Measurements from ENCODE around the gene SYT1.

SYT1 gene

GRCh38 chr12:79227091-79227490 lies 362.5 kb downstream of the SYT1 start:
- H3K9me3 Mint-ChIP-seq: peaks cover 18% of the 10 kb centered on the region
- no peak for DNase-seq (ENCODE audit: low spot score)
- H3K4me3 Mint-ChIP-seq: no peak overlapping the region
- H3K36me3 Mint-ChIP-seq (ENCODE audit: low read depth): no peaks in the 10 kb centered on the region
- H3K27me3 Mint-ChIP-seq (ENCODE audit: low read depth): no peaks in the 10 kb centered on the region
- H3K27ac Mint-ChIP-seq: no peak overlapping the region
- no peaks in the 10 kb centered on the region for H3K4me1 Mint-ChIP-seq (ENCODE audit: low read depth)

GRCh38 chr12:79227646-79228045 lies 363.1 kb downstream of the SYT1 start:
- no peak overlapping the region for H3K4me3 Mint-ChIP-seq
- no peak overlapping the region for H3K27ac Mint-ChIP-seq
- H3K36me3 Mint-ChIP-seq (ENCODE audit: low read depth): no peaks in the 10 kb centered on the region
- H3K4me1 Mint-ChIP-seq (ENCODE audit: low read depth): no peaks in the 10 kb centered on the region
- no peaks in the 10 kb centered on the region for H3K27me3 Mint-ChIP-seq (ENCODE audit: low read depth)
- H3K9me3 Mint-ChIP-seq: peaks cover 15% of the 10 kb centered on the region
- no peak for DNase-seq (ENCODE audit: low spot score)

GRCh38 chr12:79233341-79233781 lies 368.8 kb downstream of the SYT1 start:
- Mint-ChIP-seq H3K4me1 (ENCODE audit: low read depth) (no peaks in the 10 kb centered on the region), H3K9me3 (peaks cover 13% of the 10 kb centered on the region), H3K4me3 (no peak overlapping the region), H3K27me3 (ENCODE audit: low read depth) (no peaks in the 10 kb centered on the region), H3K36me3 (ENCODE audit: low read depth) (no peaks in the 10 kb centered on the region), H3K27ac (no peak overlapping the region)
- DNase-seq (ENCODE audit: low spot score): no peak

GRCh38 chr12:79236920-79237319 lies 372.3 kb downstream of the SYT1 start:
- DNase-seq (ENCODE audit: low spot score): no peak
- H3K36me3 Mint-ChIP-seq (ENCODE audit: low read depth): no peaks in the 10 kb centered on the region
- peaks cover 6% of the 10 kb centered on the region for H3K9me3 Mint-ChIP-seq
- H3K4me3 Mint-ChIP-seq: no peak overlapping the region
- no peaks in the 10 kb centered on the region for H3K4me1 Mint-ChIP-seq (ENCODE audit: low read depth)
- H3K27me3 Mint-ChIP-seq (ENCODE audit: low read depth): no peaks in the 10 kb centered on the region
- H3K27ac Mint-ChIP-seq: no peak overlapping the region

GRCh38 chr12:79238246-79238645 lies 373.7 kb downstream of the SYT1 start:
- Mint-ChIP-seq H3K36me3 (ENCODE audit: low read depth) (no peaks in the 10 kb centered on the region), H3K4me1 (ENCODE audit: low read depth) (no peaks in the 10 kb centered on the region), H3K4me3 (no peak overlapping the region)

GRCh38 chr12:79247494-79247893 lies 382.9 kb downstream of the SYT1 start:
- no peaks in the 10 kb centered on the region for H3K4me1 Mint-ChIP-seq (ENCODE audit: low read depth)
- peaks cover 15% of the 10 kb centered on the region for H3K9me3 Mint-ChIP-seq

More at GRCh38 chr12:79238246-79238645, 373.7 kb downstream of the SYT1 start:
- no peak for DNase-seq (ENCODE audit: low spot score)
- Mint-ChIP-seq H3K9me3 (peaks cover 6% of the 10 kb centered on the region), H3K27me3 (ENCODE audit: low read depth) (no peaks in the 10 kb centered on the region), H3K27ac (no peak overlapping the region)

GRCh38 chr12:79250186-79250585 lies 385.6 kb downstream of the SYT1 start:
- Mint-ChIP-seq H3K27me3 (ENCODE audit: low read depth) (no peaks in the 10 kb centered on the region), H3K27ac (no peak overlapping the region), H3K9me3 (peaks cover 14% of the 10 kb centered on the region), H3K36me3 (ENCODE audit: low read depth) (no peaks in the 10 kb centered on the region), H3K4me3 (no peak overlapping the region), H3K4me1 (ENCODE audit: low read depth) (no peaks in the 10 kb centered on the region)
- DNase-seq (ENCODE audit: low spot score): no peak

More at GRCh38 chr12:79247494-79247893, 382.9 kb downstream of the SYT1 start:
- Mint-ChIP-seq H3K4me3 (no peak overlapping the region), H3K27ac (no peak overlapping the region), H3K27me3 (ENCODE audit: low read depth) (no peaks in the 10 kb centered on the region), H3K36me3 (ENCODE audit: low read depth) (no peaks in the 10 kb centered on the region)
- DNase-seq (ENCODE audit: low spot score): no peak

- peaks cover 14% of the 10 kb centered on the region for H3K9me3 Mint-ChIP-seq
- no peaks in the 10 kb centered on the region for H3K27me3 Mint-ChIP-seq (ENCODE audit: low read depth)
- H3K36me3 Mint-ChIP-seq (ENCODE audit: low read depth): no peaks in the 10 kb centered on the region
- no peak for DNase-seq (ENCODE audit: low spot score)
- no peak overlapping the region for H3K27ac Mint-ChIP-seq
- H3K4me3 Mint-ChIP-seq: no peak overlapping the region
- H3K4me1 Mint-ChIP-seq (ENCODE audit: low read depth): no peaks in the 10 kb centered on the region
These were observed 386.6 kb downstream of the SYT1 start for GRCh38 chr12:79250960-79251755.

- no peaks in the 10 kb centered on the region for H3K36me3 Mint-ChIP-seq (ENCODE audit: low read depth)
- peaks cover 8% of the 10 kb centered on the region for H3K9me3 Mint-ChIP-seq
- DNase-seq (ENCODE audit: low spot score): no peak
- H3K4me3 Mint-ChIP-seq: no peak overlapping the region
- H3K27me3 Mint-ChIP-seq (ENCODE audit: low read depth): no peaks in the 10 kb centered on the region
- H3K4me1 Mint-ChIP-seq (ENCODE audit: low read depth): no peaks in the 10 kb centered on the region
- H3K27ac Mint-ChIP-seq: no peak overlapping the region
These were observed 387.9 kb downstream of the SYT1 start for GRCh38 chr12:79252358-79253075.

- H3K27me3 Mint-ChIP-seq (ENCODE audit: low read depth): no peaks in the 10 kb centered on the region
- no peak overlapping the region for H3K4me3 Mint-ChIP-seq
- no peak overlapping the region for H3K27ac Mint-ChIP-seq
- no peaks in the 10 kb centered on the region for H3K4me1 Mint-ChIP-seq (ENCODE audit: low read depth)
- DNase-seq (ENCODE audit: low spot score): no peak
- H3K36me3 Mint-ChIP-seq (ENCODE audit: low read depth): no peaks in the 10 kb centered on the region
- peaks cover 4% of the 10 kb centered on the region for H3K9me3 Mint-ChIP-seq
These were observed 390.7 kb downstream of the SYT1 start for GRCh38 chr12:79255288-79255687.

- Mint-ChIP-seq H3K27me3 (ENCODE audit: low read depth) (no peaks in the 10 kb centered on the region), H3K4me3 (no peak overlapping the region), H3K9me3 (peaks cover 3% of the 10 kb centered on the region), H3K4me1 (ENCODE audit: low read depth) (no peaks in the 10 kb centered on the region), H3K36me3 (ENCODE audit: low read depth) (no peaks in the 10 kb centered on the region), H3K27ac (no peak overlapping the region)
- no peak for DNase-seq (ENCODE audit: low spot score)
These were observed 396.3 kb downstream of the SYT1 start for GRCh38 chr12:79260923-79261322.

- H3K27ac Mint-ChIP-seq: no peak overlapping the region
- no peaks in the 10 kb centered on the region for H3K4me1 Mint-ChIP-seq (ENCODE audit: low read depth)
- H3K27me3 Mint-ChIP-seq (ENCODE audit: low read depth): no peaks in the 10 kb centered on the region
- DNase-seq (ENCODE audit: low spot score): no peak
- H3K4me3 Mint-ChIP-seq: no peak overlapping the region
- no peaks in the 10 kb centered on the region for H3K36me3 Mint-ChIP-seq (ENCODE audit: low read depth)
- peaks cover 3% of the 10 kb centered on the region for H3K9me3 Mint-ChIP-seq
These were observed 398.4 kb downstream of the SYT1 start for GRCh38 chr12:79262938-79263337.

GRCh38 chr12:79266343-79267144 lies 402.0 kb downstream of the SYT1 start:
- no peak for DNase-seq (ENCODE audit: low spot score)
- Mint-ChIP-seq H3K9me3 (peaks cover 3% of the 10 kb centered on the region), H3K27ac (no peak overlapping the region), H3K4me1 (ENCODE audit: low read depth) (no peaks in the 10 kb centered on the region), H3K36me3 (ENCODE audit: low read depth) (no peaks in the 10 kb centered on the region), H3K27me3 (ENCODE audit: low read depth) (no peaks in the 10 kb centered on the region), H3K4me3 (no peak overlapping the region)

GRCh38 chr12:79267580-79267979 lies 403.0 kb downstream of the SYT1 start:
- no peak overlapping the region for H3K27ac Mint-ChIP-seq
- H3K27me3 Mint-ChIP-seq (ENCODE audit: low read depth): no peaks in the 10 kb centered on the region
- H3K36me3 Mint-ChIP-seq (ENCODE audit: low read depth): no peaks in the 10 kb centered on the region
- H3K4me3 Mint-ChIP-seq: no peak overlapping the region
- H3K4me1 Mint-ChIP-seq (ENCODE audit: low read depth): no peaks in the 10 kb centered on the region
- peaks cover 5% of the 10 kb centered on the region for H3K9me3 Mint-ChIP-seq
- no peak for DNase-seq (ENCODE audit: low spot score)
